Measurements from ENCODE around the gene DDX20. TPM values are rescaled to one million over a fixed set of nuclear protein-coding genes. Genes with fewer than 3 reads are reported as not detected.
A peak's percentile ranks its signal among the peaks of the same experiment; 100 is the strongest.

Gene DDX20
- total and polyA plus RNA-seq, 4 experiments from 2014 or later: 10.1 to 26.0 (median 18.0) TPM

GRCh38 chr1:111778541-111779051, 22.9 kb downstream of the DDX20 start:
- POLR2A ChIA-PET (ENCODE audit: partially characterized antibody): no interaction called here
- no peak for DNase-seq
- H3K27ac Mint-ChIP-seq: no peak overlapping the region
- Histone ChIP-seq H3K4me1 (ENCODE audit: insufficient read depth, low read length) (no peaks in the 10 kb centered on the region), H3K27ac (ENCODE audit: low read depth, low read length) (no peak overlapping the region), H3K27me3 (ENCODE audit: insufficient read depth, low read length) (no peaks in the 10 kb centered on the region), H3K9me3 (ENCODE audit: control insufficient read depth in 1 of 2, low read length in 2 of 2) (no peaks in the 10 kb centered on the region), H3K4me3 (ENCODE audit: low read length in 2 of 2) (no peak overlapping the region), H3K36me3 (ENCODE audit: insufficient read depth, low read length) (no peaks in the 10 kb centered on the region)
- CTCF ChIA-PET (ENCODE audit: partially characterized antibody): no interaction called here
- intact Hi-C loops (cut with micrococcal nuclease): no loop called here
- H3K9me3 Mint-ChIP-seq: no peaks in the 10 kb centered on the region
- peaks cover 0 to 2% of the 10 kb centered on the region in 2 donors for H3K27me3 Mint-ChIP-seq
- peaks cover 0 to 5% of the 10 kb centered on the region in 2 donors for H3K36me3 Mint-ChIP-seq
- no peaks in the 10 kb centered on the region for H3K4me1 Mint-ChIP-seq
- no peak overlapping the region for H3K4me3 Mint-ChIP-seq

- CTCF ChIA-PET (ENCODE audit: partially characterized antibody): interaction anchor here (0.8 kb wide), 1 partner anchor 10 kb away, joined by 3 read pairs; no protein-coding TSS in a partner anchor
- Histone ChIP-seq H3K4me3 (ENCODE audit: low read length in 2 of 2) (no peak overlapping the region), H3K9me3 (ENCODE audit: control insufficient read depth in 1 of 2, low read length in 2 of 2) (no peaks in the 10 kb centered on the region), H3K27ac (ENCODE audit: low read depth, low read length) (no peak overlapping the region), H3K27me3 (ENCODE audit: insufficient read depth, low read length) (no peaks in the 10 kb centered on the region), H3K4me1 (ENCODE audit: insufficient read depth, low read length) (no peaks in the 10 kb centered on the region), H3K36me3 (ENCODE audit: insufficient read depth, low read length) (no peaks in the 10 kb centered on the region)
- intact Hi-C loops (cut with micrococcal nuclease): no loop called here
- H3K4me3 Mint-ChIP-seq: no peak overlapping the region
- no peak for DNase-seq
- peaks cover 0 to 5% of the 10 kb centered on the region in 2 donors for H3K36me3 Mint-ChIP-seq
- no peaks in the 10 kb centered on the region for H3K9me3 Mint-ChIP-seq
- H3K27ac Mint-ChIP-seq: no peak overlapping the region
- H3K27me3 Mint-ChIP-seq: peaks cover 0 to 3% of the 10 kb centered on the region in 2 donors
- H3K4me1 Mint-ChIP-seq: no peaks in the 10 kb centered on the region
- POLR2A ChIA-PET (ENCODE audit: partially characterized antibody): no interaction called here
Observed at GRCh38 chr1:111779546-111779945, 23.8 kb downstream of the DDX20 start.

DNA sequence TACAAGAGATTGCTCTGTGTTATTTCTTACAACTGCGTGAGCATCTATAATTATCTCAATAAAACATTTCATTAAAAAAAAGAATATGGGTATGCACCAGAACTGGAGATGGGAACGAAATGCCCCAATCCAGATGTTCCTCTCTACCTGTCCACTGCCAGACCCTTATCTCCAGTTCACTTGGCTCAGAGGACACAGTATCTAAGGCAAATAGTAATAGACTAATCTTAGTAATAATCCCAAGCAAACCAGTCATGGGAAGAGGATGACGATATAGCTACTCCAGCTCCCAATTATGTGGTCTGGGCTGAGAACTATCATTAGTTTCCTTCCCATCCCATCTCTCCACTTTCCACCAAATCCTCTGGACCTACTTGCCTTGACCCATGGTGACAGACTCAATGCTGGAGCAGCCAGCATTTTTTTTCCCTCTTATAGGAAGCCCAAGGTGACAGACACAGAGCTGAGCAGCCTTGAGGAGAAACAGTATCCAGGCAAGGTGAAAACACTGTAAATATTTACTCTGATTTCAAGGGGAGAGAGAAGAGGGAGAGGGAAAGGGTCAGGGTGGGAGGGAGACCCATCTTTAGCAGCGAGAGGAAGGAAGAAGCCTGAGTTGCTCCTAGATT, 28.7 kb downstream of the DDX20 start:
- no peak overlapping the region for H3K4me3 ChIP-seq (ENCODE audit: low read length in 2 of 2)
- no peaks in the 10 kb centered on the region for H3K27me3 ChIP-seq (ENCODE audit: insufficient read depth, low read length)
- intact Hi-C loops (cut with micrococcal nuclease): no loop called here
- Mint-ChIP-seq H3K4me3 (no peak overlapping the region), H3K36me3 (no peaks in the 10 kb centered on the region), H3K9me3 (no peaks in the 10 kb centered on the region), H3K27ac (no peak overlapping the region), H3K4me1 (no peaks in the 10 kb centered on the region), H3K27me3 (peaks cover 1 to 4% of the 10 kb centered on the region in 2 donors)
- H3K9me3 ChIP-seq (ENCODE audit: control insufficient read depth in 1 of 2, low read length in 2 of 2): no peaks in the 10 kb centered on the region
- ChIA-PET CTCF (ENCODE audit: partially characterized antibody) (no interaction called here), POLR2A (ENCODE audit: partially characterized antibody) (no interaction called here)
- H3K4me1 ChIP-seq (ENCODE audit: insufficient read depth, low read length): no peaks in the 10 kb centered on the region
- no peak overlapping the region for H3K27ac ChIP-seq (ENCODE audit: low read depth, low read length)
- no peaks in the 10 kb centered on the region for H3K36me3 ChIP-seq (ENCODE audit: insufficient read depth, low read length)
- DNase-seq: no peak

DNA sequence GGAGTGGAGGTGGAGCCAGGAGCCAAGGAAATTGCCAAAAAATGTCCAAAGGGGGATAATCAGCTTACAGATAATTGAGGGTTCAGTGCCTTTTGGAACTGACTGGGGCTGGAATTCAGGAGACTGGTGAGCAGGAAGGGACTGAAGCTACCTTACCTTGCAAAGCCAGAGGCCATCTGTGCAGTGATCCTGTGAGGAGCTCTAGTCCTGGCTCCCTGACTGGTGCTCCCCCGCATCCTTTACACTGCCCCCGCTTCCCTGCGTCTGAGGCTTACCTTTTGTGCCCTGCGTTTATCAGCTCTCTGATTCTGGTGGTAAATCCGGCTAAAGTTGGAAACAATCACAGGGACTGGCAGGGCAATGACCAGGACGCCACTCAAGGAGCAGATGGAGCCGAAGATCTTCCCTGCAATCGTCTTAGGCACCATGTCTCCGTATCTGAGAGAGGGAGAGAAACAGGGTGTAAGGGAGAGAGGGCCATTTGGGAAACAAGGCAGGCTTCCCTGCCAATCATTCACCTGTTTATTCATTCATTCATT, 31.0 kb downstream of the DDX20 start:
- H3K4me1 ChIP-seq (ENCODE audit: insufficient read depth, low read length): no peaks in the 10 kb centered on the region
- no peak overlapping the region for H3K27ac Mint-ChIP-seq
- no peak overlapping the region for H3K27ac ChIP-seq (ENCODE audit: low read depth, low read length)
- no peak for DNase-seq
- no peaks in the 10 kb centered on the region for H3K9me3 Mint-ChIP-seq
- H3K4me1 Mint-ChIP-seq: no peaks in the 10 kb centered on the region
- no peaks in the 10 kb centered on the region for H3K36me3 Mint-ChIP-seq
- ChIA-PET POLR2A (ENCODE audit: partially characterized antibody) (no interaction called here), CTCF (ENCODE audit: partially characterized antibody) (no interaction called here)
- H3K36me3 ChIP-seq (ENCODE audit: insufficient read depth, low read length): no peaks in the 10 kb centered on the region
- intact Hi-C loops (cut with micrococcal nuclease): no loop called here
- no peaks in the 10 kb centered on the region for H3K27me3 ChIP-seq (ENCODE audit: insufficient read depth, low read length)
- H3K4me3 Mint-ChIP-seq: no peak overlapping the region
- no peak overlapping the region for H3K4me3 ChIP-seq (ENCODE audit: low read length in 2 of 2)
- H3K27me3 Mint-ChIP-seq: peaks cover 1 to 4% of the 10 kb centered on the region in 2 donors
- H3K9me3 ChIP-seq (ENCODE audit: control insufficient read depth in 1 of 2, low read length in 2 of 2): no peaks in the 10 kb centered on the region

GRCh38 chr1:111789142-111789541, 33.4 kb downstream of the DDX20 start:
- POLR2A ChIA-PET (ENCODE audit: partially characterized antibody): no interaction called here
- H3K4me3 Mint-ChIP-seq: peak overlapping the region in 1 of 8 donors; percentile 41

GRCh38 chr1:111789666-111790316, 34.1 kb downstream of the DDX20 start:
- no peak overlapping the region for H3K4me3 Mint-ChIP-seq
- no peaks in the 10 kb centered on the region for H3K4me1 ChIP-seq (ENCODE audit: insufficient read depth, low read length)
- ChIA-PET CTCF (ENCODE audit: partially characterized antibody) (no interaction called here), POLR2A (ENCODE audit: partially characterized antibody) (no interaction called here)
- H3K4me1 Mint-ChIP-seq: no peaks in the 10 kb centered on the region
- no peak overlapping the region for H3K27ac ChIP-seq (ENCODE audit: low read depth, low read length)
- H3K27me3 ChIP-seq (ENCODE audit: insufficient read depth, low read length): no peaks in the 10 kb centered on the region
- H3K4me3 ChIP-seq (ENCODE audit: low read length in 2 of 2): no peak overlapping the region
- H3K9me3 Mint-ChIP-seq: no peaks in the 10 kb centered on the region
- no peak overlapping the region for H3K27ac Mint-ChIP-seq
- H3K36me3 Mint-ChIP-seq: no peaks in the 10 kb centered on the region
- H3K9me3 ChIP-seq (ENCODE audit: control insufficient read depth in 1 of 2, low read length in 2 of 2): no peaks in the 10 kb centered on the region
- H3K27me3 Mint-ChIP-seq: peaks cover 5 to 10% of the 10 kb centered on the region in 2 donors
- DNase-seq: no peak
- intact Hi-C loops (cut with micrococcal nuclease): no loop called here
- no peaks in the 10 kb centered on the region for H3K36me3 ChIP-seq (ENCODE audit: insufficient read depth, low read length)

More at GRCh38 chr1:111789142-111789541, 33.4 kb downstream of the DDX20 start:
- CTCF ChIA-PET (ENCODE audit: partially characterized antibody): no interaction called here
- Mint-ChIP-seq H3K4me1 (no peaks in the 10 kb centered on the region), H3K27ac (no peak overlapping the region), H3K36me3 (no peaks in the 10 kb centered on the region), H3K27me3 (peaks cover 5 to 10% of the 10 kb centered on the region in 2 donors), H3K9me3 (no peaks in the 10 kb centered on the region)
- no peaks in the 10 kb centered on the region for H3K27me3 ChIP-seq (ENCODE audit: insufficient read depth, low read length)
- no peak overlapping the region for H3K4me3 ChIP-seq (ENCODE audit: low read length in 2 of 2)
- H3K9me3 ChIP-seq (ENCODE audit: control insufficient read depth in 1 of 2, low read length in 2 of 2): no peaks in the 10 kb centered on the region
- H3K27ac ChIP-seq (ENCODE audit: low read depth, low read length): no peak overlapping the region
- no peak for DNase-seq
- no peaks in the 10 kb centered on the region for H3K36me3 ChIP-seq (ENCODE audit: insufficient read depth, low read length)
- no peaks in the 10 kb centered on the region for H3K4me1 ChIP-seq (ENCODE audit: insufficient read depth, low read length)
- intact Hi-C loops (cut with micrococcal nuclease): no loop called here

DNA sequence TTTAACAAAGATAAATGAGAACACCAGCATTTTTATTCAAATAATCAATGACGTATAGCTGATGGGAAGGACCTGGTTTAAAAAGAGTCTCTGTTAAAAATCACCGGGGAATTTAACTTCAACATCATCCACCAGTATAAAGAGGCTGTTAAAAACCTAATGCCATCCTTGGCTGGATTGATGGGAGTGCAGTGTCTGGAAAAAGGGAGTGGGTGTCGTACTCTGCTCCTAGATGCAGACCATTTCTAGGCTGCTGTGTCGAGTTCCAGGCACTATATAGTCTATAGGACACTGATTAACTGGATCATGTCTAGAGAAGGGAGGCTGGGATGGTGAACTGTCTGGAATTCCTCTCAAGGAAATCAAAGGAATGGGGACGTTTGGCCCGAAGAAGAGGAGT, 36.1 kb downstream of the DDX20 start:
- Histone ChIP-seq H3K4me1 (ENCODE audit: insufficient read depth, low read length) (no peaks in the 10 kb centered on the region), H3K36me3 (ENCODE audit: insufficient read depth, low read length) (no peaks in the 10 kb centered on the region), H3K4me3 (ENCODE audit: low read length in 2 of 2) (no peak overlapping the region), H3K27ac (ENCODE audit: low read depth, low read length) (no peak overlapping the region), H3K9me3 (ENCODE audit: control insufficient read depth in 1 of 2, low read length in 2 of 2) (no peaks in the 10 kb centered on the region), H3K27me3 (ENCODE audit: insufficient read depth, low read length) (no peaks in the 10 kb centered on the region)
- CTCF ChIA-PET (ENCODE audit: partially characterized antibody): no interaction called here
- no peak for DNase-seq
- H3K27ac Mint-ChIP-seq: no peak overlapping the region
- intact Hi-C loops (cut with micrococcal nuclease): no loop called here
- peaks cover 5 to 10% of the 10 kb centered on the region in 2 donors for H3K27me3 Mint-ChIP-seq
- H3K4me1 Mint-ChIP-seq: no peaks in the 10 kb centered on the region
- H3K9me3 Mint-ChIP-seq: no peaks in the 10 kb centered on the region
- H3K4me3 Mint-ChIP-seq: no peak overlapping the region
- POLR2A ChIA-PET (ENCODE audit: partially characterized antibody): no interaction called here
- no peaks in the 10 kb centered on the region for H3K36me3 Mint-ChIP-seq
